ENCODE measurements around the gene CELF1.

GRCh38 chr11:47587723-47588326, 34.9 kb upstream of the CELF1 start:
- TF ChIP-seq SMC3 (IDR thresholded peaks at IDR 0.05; ENCODE audit: low read depth, low read length) (no peak), CTCF (conservative IDR thresholded peaks at IDR 0.05; ENCODE audit: low read depth, low read length) (no peak), POLR2A (IDR thresholded peaks at IDR 0.05; ENCODE audit: low read depth, low read length) (no peak), CEBPB (IDR thresholded peaks at IDR 0.05; ENCODE audit: low read depth, low read length) (no peak), MAFK (IDR thresholded peaks at IDR 0.05; ENCODE audit: low read depth, low read length) (no peak), ELK1 (IDR thresholded peaks at IDR 0.05; ENCODE audit: borderline replicate concordance, low read depth, low read length) (no peak)
- TF ChIP-seq, protein P1, sequence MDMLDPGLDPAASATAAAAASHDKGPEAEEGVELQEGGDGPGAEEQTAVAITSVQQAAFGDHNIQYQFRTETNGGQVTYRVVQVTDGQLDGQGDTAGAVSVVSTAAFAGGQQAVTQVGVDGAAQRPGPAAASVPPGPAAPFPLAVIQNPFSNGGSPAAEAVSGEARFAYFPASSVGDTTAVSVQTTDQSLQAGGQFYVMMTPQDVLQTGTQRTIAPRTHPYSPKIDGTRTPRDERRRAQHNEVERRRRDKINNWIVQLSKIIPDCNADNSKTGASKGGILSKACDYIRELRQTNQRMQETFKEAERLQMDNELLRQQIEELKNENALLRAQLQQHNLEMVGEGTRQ (IDR thresholded peaks at IDR 0.05; ENCODE audit: low read depth, low read length), result no peak

All from IMR-90 (cell line).